GM12878 (cell line): ENCODE measurements around the gene LYPLAL1. TPM values are rescaled to one million over a fixed set of nuclear protein-coding genes. Genes with fewer than 3 reads are reported as not detected.

Experiments
- ATAC-seq: fragments of 200-7000 bp; cut with Tn5 transposase; 3 replicates; pipeline ENCODE4 v1.9.1; 2020; ENCODE audit warnings: mild to moderate bottlenecking, moderate library complexity
- BruUV-seq: library from RNA; stranded (reverse); fragments of 400-500 nt; replicated peaks from 2 replicates; lab custom pipeline; 2021; lab: Mats Ljungman, UMichigan
- CTCF ChIA-PET: fragments of 300-600 bp; sonication (Branson Sonifier 250); formaldehyde crosslinking; extraction: SDS; loops from one replicate; lab custom pipeline; 2021; ENCODE audit warnings: inconsistent platforms; lab: Yijun Ruan, JAX
- POLR2A ChIA-PET: fragments of 350-600 bp; formaldehyde crosslinking; extraction: SDS; loops from one replicate; lab custom pipeline; 2021; ENCODE audit warnings: inconsistent platforms; lab: Charles Lee
- RAD21 ChIA-PET: fragments of 300-600 bp; sonication (Branson Sonifier 250); formaldehyde crosslinking; loops from one replicate; lab custom pipeline; 2023; ENCODE audit warnings: antibody characterized with exemption; ENCODE audit not compliant: unreplicated experiment; lab: Charles Lee
- SMC1A ChIA-PET: fragments of 300-600 bp; sonication (Branson Sonifier 250); formaldehyde crosslinking; loops from one replicate; lab custom pipeline; 2023; ENCODE audit not compliant: unreplicated experiment, uncharacterized antibody; lab: Charles Lee
- DNase-seq: peaks from one replicate; pipeline ENCODE4 v3.0.0-alpha.2; 2011; ENCODE audit warnings: low read depth, low spot score
- FAIRE-seq: peaks from 3 replicates; lab custom pipeline; 2011; peaks lifted over from hg19 to GRCh38; lab: Jason Lieb, UNC
- H2AFZ ChIP-seq: 2 replicates; pipeline ENCODE4 v1.6.0; 2011; ENCODE audit warnings: low read depth, low read length, control low read depth; ENCODE audit not compliant: control insufficient read depth
- H3K27ac ChIP-seq: 2 replicates; pipeline ENCODE4 v1.5.1; 2011; ENCODE audit warnings: control low read depth; ENCODE audit not compliant: control insufficient read depth, insufficient read depth
- H3K27me3 ChIP-seq, 2 experiments: replicated peaks in 1 of 2; 2 replicates each; pipeline versions ENCODE4 v1.6.0 to v1.6.1; 2011; ENCODE audit warnings: low read length in 1 of 2; ENCODE audit not compliant: control insufficient read depth in 2 of 2, insufficient read depth in 2 of 2
- H3K36me3 ChIP-seq, 2 experiments: 2 replicates each; pipeline ENCODE4 v1.5.1; 2011; ENCODE audit warnings: low read length in 1 of 2; ENCODE audit not compliant: control insufficient read depth in 2 of 2, insufficient read depth in 2 of 2
- H3K4me1 ChIP-seq: 2 replicates; pipeline ENCODE4 v1.6.1; 2011; ENCODE audit warnings: mild to moderate bottlenecking, low read length, moderate library complexity, mixed read lengths; ENCODE audit not compliant: control insufficient read depth, insufficient read depth
- H3K4me2 ChIP-seq: 2 replicates; pipeline ENCODE4 v1.6.0; 2011; ENCODE audit warnings: control low read depth; ENCODE audit not compliant: control insufficient read depth, insufficient read depth
- H3K4me3 ChIP-seq: fragments of 200-600 bp; sonication (generic); 2 replicates; pipeline ENCODE4 v1.5.1; 2016
- H3K79me2 ChIP-seq: 2 replicates; pipeline ENCODE4 v1.6.0; 2011; ENCODE audit warnings: low read length; ENCODE audit not compliant: control insufficient read depth, insufficient read depth
- H3K9ac ChIP-seq: 2 replicates; pipeline ENCODE4 v1.8.0; 2011; ENCODE audit warnings: low read length, control low read depth, mixed read lengths; ENCODE audit not compliant: control insufficient read depth, insufficient read depth
- H3K9me3 ChIP-seq: replicated peaks from 3 replicates; pipeline ENCODE4 v1.5.1; 2011; ENCODE audit warnings: mild to moderate bottlenecking, low read length; ENCODE audit not compliant: control insufficient read depth, insufficient read depth
- H4K20me1 ChIP-seq: 2 replicates; pipeline ENCODE4 v1.6.0; 2011; ENCODE audit not compliant: control insufficient read depth, insufficient read depth
- BCL11A ChIP-seq: IDR thresholded peaks from 2 replicates; pipeline ENCODE4 v1.6.1; 2011; ENCODE audit warnings: low read depth, low read length
- HDAC6 ChIP-seq: fragments of 200-600 bp; sonication (generic); IDR thresholded peaks from one replicate; pipeline ENCODE4 v1.8.0; 2017; ENCODE audit warnings: antibody characterized with exemption; ENCODE audit not compliant: unreplicated experiment
- MTA3 ChIP-seq: IDR thresholded peaks from 2 replicates; pipeline ENCODE4 v1.6.1; 2012; ENCODE audit warnings: low read length, inconsistent platforms, borderline replicate concordance
- NFXL1 ChIP-seq: fragments of 450-650 bp; IDR thresholded peaks from 2 replicates; pipeline ENCODE4 v1.6.1; 2017; ENCODE audit warnings: antibody characterized with exemption, mild to moderate bottlenecking, borderline replicate concordance
- NR2C2 ChIP-seq: IDR thresholded peaks from 2 replicates; pipeline ENCODE4 v1.6.1; 2011; ENCODE audit warnings: borderline replicate concordance, low read depth; ENCODE audit not compliant: control insufficient read depth, insufficient read length
- POU2F2 ChIP-seq: IDR thresholded peaks from 3 replicates; pipeline ENCODE4 v1.6.1; 2011; ENCODE audit warnings: low read depth, mild to moderate bottlenecking, low read length, borderline replicate concordance
- WGBS: methylation state at CpG from one replicate; pipeline ENCODE4 v1.1.6; 2016; ENCODE audit warnings: low lambda C conversion rate; ENCODE audit not compliant: insufficient replicate concordance, insufficient coverage; ENCODE audit errors: missing lambda C conversion rate; 5-methylcytosine and 5-hydroxymethylcytosine counted together
- in situ Hi-C: fragments of 300-500 bp; cut with MboI; formaldehyde crosslinking; loops from 9 replicates; pipeline ENCODE4 v1.14.3; 2018; ENCODE audit warnings: mixed read lengths
- intact Hi-C: fragments of 100-400 bp; cut with micrococcal nuclease; formaldehyde crosslinking; loops from one replicate; pipeline ENCODE4 v1.14.2; 2022; ENCODE audit not compliant: unreplicated experiment
- polyA plus RNA-seq, 11 experiments: library from polyadenylated mRNA; depleted of rRNA in 4 of 11; unstranded in 6 of 11; stranded (reverse) in 5 of 11; fragments of >200 nt; fragmentation: Nextera tagmentation in 4 of 11; fragmentation: Illumina TruSeq in 1 of 11; extraction: Ambion mirVana in 4 of 11; extraction: Trizol in 1 of 11; gene quantifications; 1 replicate in 1 of 11; 2 replicates in 10 of 11; pipeline versions ENCODE4 v1.2.1 to v1.2.3, GENCODE V29; 2011 to 2016; ENCODE audit warnings: inconsistent platforms in 2 of 11, missing spikeins in 2 of 11, low read depth in 1 of 11
- total RNA-seq, 4 experiments: library from RNA; depleted of rRNA in 3 of 4; stranded (reverse); fragments of >200 nt in 3 of 4; fragmentation: Illumina TruSeq in 1 of 4; extraction: Trizol in 1 of 4; gene quantifications; 2 replicates each; pipeline versions ENCODE4 v1.2.1 to v1.2.3, GENCODE V29; 2013 to 2021
- TF ChIP-seq, protein P1 (sequence below): fragments of 450-650 bp; IDR thresholded peaks from 2 replicates; pipeline ENCODE4 v1.6.1; 2017; ENCODE audit warnings: mild to moderate bottlenecking, moderate library complexity
- TF ChIP-seq, protein P2 (sequence below): IDR thresholded peaks from 2 replicates; pipeline ENCODE4 v1.6.1; 2011; ENCODE audit warnings: mild to moderate bottlenecking, low read depth, low read length, moderate library complexity; ENCODE audit not compliant: insufficient replicate concordance
- TF ChIP-seq, protein P3 (sequence below): IDR thresholded peaks from 2 replicates; pipeline ENCODE4 v1.6.1; 2012; ENCODE audit warnings: low read depth, low read length, improper control_type of control experiment
- TF ChIP-seq, protein P4 (sequence below): fragments of 450-650 bp; IDR thresholded peaks from 2 replicates; pipeline ENCODE4 v1.6.1; 2016; ENCODE audit warnings: mild to moderate bottlenecking, moderate library complexity, borderline replicate concordance
- TF ChIP-seq, protein P5 (sequence below): IDR thresholded peaks from 2 replicates; pipeline ENCODE4 v1.6.1; 2011; ENCODE audit warnings: low read depth, low read length, improper control_type of control experiment, borderline replicate concordance

The LYPLAL1 gene
- total and polyA plus RNA-seq, 10 of the 15 experiments (the other 5 are each of a cell fraction or from before 2014, with no cell fraction given), result 19.4 to 112 (median 40.5) TPM

DNA sequence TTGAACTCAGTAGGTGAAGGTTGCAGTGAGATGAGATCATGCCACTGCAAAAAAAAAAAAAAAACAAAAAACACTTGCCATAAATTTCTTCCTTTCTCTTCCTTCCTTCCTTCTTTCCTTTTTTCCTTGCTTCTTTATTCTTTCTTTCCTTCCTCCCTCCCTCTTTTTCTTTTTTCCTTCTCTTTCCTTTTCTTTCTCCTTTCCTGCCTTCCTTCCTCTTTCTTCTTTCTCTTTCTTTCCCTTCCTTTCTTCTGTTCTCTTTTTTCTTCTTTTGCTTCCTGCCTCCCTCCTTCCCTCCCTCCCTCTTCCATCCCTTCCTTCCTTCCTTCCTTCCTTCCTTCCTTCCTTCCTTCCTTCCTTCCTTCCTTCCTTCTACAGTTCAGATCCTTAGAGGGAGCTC lies 71.2 kb downstream of the LYPLAL1 start (continued):
- TF ChIP-seq NFXL1 (no peak), NR2C2 (no peak), HDAC6 (no peak)

DNA sequence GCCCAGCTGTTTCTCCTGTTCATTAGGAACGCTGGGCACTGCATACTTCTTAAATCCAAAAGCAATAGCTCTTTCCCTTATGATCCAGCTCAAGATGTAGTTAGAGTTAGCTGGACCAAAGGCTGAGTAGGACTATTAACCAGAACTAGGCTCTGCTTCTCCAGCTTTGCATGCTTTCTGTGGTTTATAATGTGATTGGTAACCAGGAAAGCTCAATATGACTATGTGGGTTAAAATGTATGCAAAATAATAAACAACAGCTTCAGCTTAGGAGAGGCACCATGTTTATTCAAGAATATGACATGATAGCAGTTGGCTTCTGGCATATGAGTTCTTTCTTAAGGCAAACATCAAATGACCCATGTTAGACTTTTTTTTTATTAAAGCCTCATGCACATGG lies 73.8 kb downstream of the LYPLAL1 start:
- Histone ChIP-seq H3K4me3 (no peak overlapping the region), H3K79me2 (no peaks in the 10 kb centered on the region), H3K36me3 (no peaks in the 10 kb centered on the region), H3K9ac (no peak overlapping the region), H2AFZ (no peak overlapping the region), H3K9me3 (no peaks in the 10 kb centered on the region), H4K20me1 (no peaks in the 10 kb centered on the region), H3K27me3 (no peaks in the 10 kb centered on the region), H3K4me2 (no peak overlapping the region), H3K4me1 (no peaks in the 10 kb centered on the region), H3K27ac (no peak overlapping the region)
- ChIA-PET RAD21 (no interaction called here), SMC1A (no interaction called here), CTCF (no interaction called here), POLR2A (no interaction called here)
- WGBS, result 90% methylated on average over 1 of the region's 1 CpG
- in situ Hi-C loops, result no loop called here
- FAIRE-seq (no peak), DNase-seq (no peak), ATAC-seq (no peak)
- intact Hi-C loops, result no loop called here
- no TSS peak for BruUV-seq
- TF ChIP-seq POU2F2 (no peak), BCL11A (no peak), MTA3 (no peak)
- TF ChIP-seq, protein P1, sequence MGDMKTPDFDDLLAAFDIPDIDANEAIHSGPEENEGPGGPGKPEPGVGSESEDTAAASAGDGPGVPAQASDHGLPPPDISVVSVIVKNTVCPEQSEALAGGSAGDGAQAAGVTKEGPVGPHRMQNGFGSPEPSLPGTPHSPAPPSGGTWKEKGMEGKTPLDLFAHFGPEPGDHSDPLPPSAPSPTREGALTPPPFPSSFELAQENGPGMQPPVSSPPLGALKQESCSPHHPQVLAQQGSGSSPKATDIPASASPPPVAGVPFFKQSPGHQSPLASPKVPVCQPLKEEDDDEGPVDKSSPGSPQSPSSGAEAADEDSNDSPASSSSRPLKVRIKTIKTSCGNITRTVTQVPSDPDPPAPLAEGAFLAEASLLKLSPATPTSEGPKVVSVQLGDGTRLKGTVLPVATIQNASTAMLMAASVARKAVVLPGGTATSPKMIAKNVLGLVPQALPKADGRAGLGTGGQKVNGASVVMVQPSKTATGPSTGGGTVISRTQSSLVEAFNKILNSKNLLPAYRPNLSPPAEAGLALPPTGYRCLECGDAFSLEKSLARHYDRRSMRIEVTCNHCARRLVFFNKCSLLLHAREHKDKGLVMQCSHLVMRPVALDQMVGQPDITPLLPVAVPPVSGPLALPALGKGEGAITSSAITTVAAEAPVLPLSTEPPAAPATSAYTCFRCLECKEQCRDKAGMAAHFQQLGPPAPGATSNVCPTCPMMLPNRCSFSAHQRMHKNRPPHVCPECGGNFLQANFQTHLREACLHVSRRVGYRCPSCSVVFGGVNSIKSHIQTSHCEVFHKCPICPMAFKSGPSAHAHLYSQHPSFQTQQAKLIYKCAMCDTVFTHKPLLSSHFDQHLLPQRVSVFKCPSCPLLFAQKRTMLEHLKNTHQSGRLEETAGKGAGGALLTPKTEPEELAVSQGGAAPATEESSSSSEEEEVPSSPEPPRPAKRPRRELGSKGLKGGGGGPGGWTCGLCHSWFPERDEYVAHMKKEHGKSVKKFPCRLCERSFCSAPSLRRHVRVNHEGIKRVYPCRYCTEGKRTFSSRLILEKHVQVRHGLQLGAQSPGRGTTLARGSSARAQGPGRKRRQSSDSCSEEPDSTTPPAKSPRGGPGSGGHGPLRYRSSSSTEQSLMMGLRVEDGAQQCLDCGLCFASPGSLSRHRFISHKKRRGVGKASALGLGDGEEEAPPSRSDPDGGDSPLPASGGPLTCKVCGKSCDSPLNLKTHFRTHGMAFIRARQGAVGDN, result no peak
- TF ChIP-seq, protein P2, sequence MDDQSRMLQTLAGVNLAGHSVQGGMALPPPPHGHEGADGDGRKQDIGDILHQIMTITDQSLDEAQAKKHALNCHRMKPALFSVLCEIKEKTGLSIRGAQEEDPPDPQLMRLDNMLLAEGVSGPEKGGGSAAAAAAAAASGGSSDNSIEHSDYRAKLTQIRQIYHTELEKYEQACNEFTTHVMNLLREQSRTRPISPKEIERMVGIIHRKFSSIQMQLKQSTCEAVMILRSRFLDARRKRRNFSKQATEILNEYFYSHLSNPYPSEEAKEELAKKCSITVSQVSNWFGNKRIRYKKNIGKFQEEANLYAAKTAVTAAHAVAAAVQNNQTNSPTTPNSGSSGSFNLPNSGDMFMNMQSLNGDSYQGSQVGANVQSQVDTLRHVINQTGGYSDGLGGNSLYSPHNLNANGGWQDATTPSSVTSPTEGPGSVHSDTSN, result no peak
- TF ChIP-seq, protein P3, sequence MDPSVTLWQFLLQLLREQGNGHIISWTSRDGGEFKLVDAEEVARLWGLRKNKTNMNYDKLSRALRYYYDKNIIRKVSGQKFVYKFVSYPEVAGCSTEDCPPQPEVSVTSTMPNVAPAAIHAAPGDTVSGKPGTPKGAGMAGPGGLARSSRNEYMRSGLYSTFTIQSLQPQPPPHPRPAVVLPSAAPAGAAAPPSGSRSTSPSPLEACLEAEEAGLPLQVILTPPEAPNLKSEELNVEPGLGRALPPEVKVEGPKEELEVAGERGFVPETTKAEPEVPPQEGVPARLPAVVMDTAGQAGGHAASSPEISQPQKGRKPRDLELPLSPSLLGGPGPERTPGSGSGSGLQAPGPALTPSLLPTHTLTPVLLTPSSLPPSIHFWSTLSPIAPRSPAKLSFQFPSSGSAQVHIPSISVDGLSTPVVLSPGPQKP, result no peak
- TF ChIP-seq, protein P4, sequence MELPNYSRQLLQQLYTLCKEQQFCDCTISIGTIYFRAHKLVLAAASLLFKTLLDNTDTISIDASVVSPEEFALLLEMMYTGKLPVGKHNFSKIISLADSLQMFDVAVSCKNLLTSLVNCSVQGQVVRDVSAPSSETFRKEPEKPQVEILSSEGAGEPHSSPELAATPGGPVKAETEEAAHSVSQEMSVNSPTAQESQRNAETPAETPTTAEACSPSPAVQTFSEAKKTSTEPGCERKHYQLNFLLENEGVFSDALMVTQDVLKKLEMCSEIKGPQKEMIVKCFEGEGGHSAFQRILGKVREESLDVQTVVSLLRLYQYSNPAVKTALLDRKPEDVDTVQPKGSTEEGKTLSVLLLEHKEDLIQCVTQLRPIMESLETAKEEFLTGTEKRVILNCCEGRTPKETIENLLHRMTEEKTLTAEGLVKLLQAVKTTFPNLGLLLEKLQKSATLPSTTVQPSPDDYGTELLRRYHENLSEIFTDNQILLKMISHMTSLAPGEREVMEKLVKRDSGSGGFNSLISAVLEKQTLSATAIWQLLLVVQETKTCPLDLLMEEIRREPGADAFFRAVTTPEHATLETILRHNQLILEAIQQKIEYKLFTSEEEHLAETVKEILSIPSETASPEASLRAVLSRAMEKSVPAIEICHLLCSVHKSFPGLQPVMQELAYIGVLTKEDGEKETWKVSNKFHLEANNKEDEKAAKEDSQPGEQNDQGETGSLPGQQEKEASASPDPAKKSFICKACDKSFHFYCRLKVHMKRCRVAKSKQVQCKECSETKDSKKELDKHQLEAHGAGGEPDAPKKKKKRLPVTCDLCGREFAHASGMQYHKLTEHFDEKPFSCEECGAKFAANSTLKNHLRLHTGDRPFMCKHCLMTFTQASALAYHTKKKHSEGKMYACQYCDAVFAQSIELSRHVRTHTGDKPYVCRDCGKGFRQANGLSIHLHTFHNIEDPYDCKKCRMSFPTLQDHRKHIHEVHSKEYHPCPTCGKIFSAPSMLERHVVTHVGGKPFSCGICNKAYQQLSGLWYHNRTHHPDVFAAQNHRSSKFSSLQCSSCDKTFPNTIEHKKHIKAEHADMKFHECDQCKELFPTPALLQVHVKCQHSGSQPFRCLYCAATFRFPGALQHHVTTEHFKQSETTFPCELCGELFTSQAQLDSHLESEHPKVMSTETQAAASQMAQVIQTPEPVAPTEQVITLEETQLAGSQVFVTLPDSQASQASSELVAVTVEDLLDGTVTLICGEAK, result no peak
- TF ChIP-seq, protein P5, sequence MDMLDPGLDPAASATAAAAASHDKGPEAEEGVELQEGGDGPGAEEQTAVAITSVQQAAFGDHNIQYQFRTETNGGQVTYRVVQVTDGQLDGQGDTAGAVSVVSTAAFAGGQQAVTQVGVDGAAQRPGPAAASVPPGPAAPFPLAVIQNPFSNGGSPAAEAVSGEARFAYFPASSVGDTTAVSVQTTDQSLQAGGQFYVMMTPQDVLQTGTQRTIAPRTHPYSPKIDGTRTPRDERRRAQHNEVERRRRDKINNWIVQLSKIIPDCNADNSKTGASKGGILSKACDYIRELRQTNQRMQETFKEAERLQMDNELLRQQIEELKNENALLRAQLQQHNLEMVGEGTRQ, result no peak
